ENCODE results near the gene TRAPPC2L.
A peak's percentile ranks its signal among the peaks of the same experiment; 100 is the strongest.

The TRAPPC2L gene

GRCh38 chr16:88839745-88840599 lies 17.0 kb upstream of the TRAPPC2L start:
- DNase-seq: no peak

GRCh38 chr16:88840600-88841215 lies 16.2 kb upstream of the TRAPPC2L start:
- DNase-seq: no peak

GRCh38 chr16:88841521-88842307 lies 15.2 kb upstream of the TRAPPC2L start:
- DNase-seq: no peak

- DNase-seq: no peak
Observed at GRCh38 chr16:88842308-88842756, 14.6 kb upstream of the TRAPPC2L start.

GRCh38 chr16:88842806-88843205 lies 14.1 kb upstream of the TRAPPC2L start:
- DNase-seq: no peak

- DNase-seq: no peak
Observed at GRCh38 chr16:88843256-88843655, 13.7 kb upstream of the TRAPPC2L start.

GRCh38 chr16:88844419-88845036 lies 12.4 kb upstream of the TRAPPC2L start:
- no peak for DNase-seq

GRCh38 chr16:88846088-88846487 lies 10.8 kb upstream of the TRAPPC2L start:
- DNase-seq: no peak

- DNase-seq: no peak
Observed at GRCh38 chr16:88847654-88848053, 9.3 kb upstream of the TRAPPC2L start.

- no peak for DNase-seq
Observed at GRCh38 chr16:88848557-88848956, 8.4 kb upstream of the TRAPPC2L start.

GRCh38 chr16:88850531-88851199 lies 6.3 kb upstream of the TRAPPC2L start:
- DNase-seq: no peak

- DNase-seq: no peak
Observed at GRCh38 chr16:88851616-88852015, 5.3 kb upstream of the TRAPPC2L start.

GRCh38 chr16:88853325-88853941 lies 3.5 kb upstream of the TRAPPC2L start:
- DNase-seq: no peak

- no peak for DNase-seq
Observed at GRCh38 chr16:88854306-88855111, 2.4 kb upstream of the TRAPPC2L start.

GRCh38 chr16:88855176-88855575 lies 1.8 kb upstream of the TRAPPC2L start:
- DNase-seq: no peak

- no peak for DNase-seq
Observed at GRCh38 chr16:88855736-88856121, 1.2 kb upstream of the TRAPPC2L start.

GRCh38 chr16:88856122-88856827 lies 652 bp upstream of the TRAPPC2L start:
- no peak for DNase-seq

- DNase-seq: peak; percentile 47
Observed at GRCh38 chr16:88857728-88858339, 907 bp downstream of the TRAPPC2L start.

- DNase-seq: no peak
Observed at GRCh38 chr16:88859381-88860091, 2.6 kb downstream of the TRAPPC2L start.

All from KG1 (cell line).